GM21423 (cell line): ENCODE data around the gene KIAA0232.

Source experiments
- ATAC-seq: cut with Tn5 transposase; IDR thresholded peaks from one replicate; pipeline ENCODE4 v1.9.1; 2021; ENCODE audit warnings: mild to moderate bottlenecking, moderate library complexity; ENCODE audit not compliant: unreplicated experiment

KIAA0232 gene

DNA sequence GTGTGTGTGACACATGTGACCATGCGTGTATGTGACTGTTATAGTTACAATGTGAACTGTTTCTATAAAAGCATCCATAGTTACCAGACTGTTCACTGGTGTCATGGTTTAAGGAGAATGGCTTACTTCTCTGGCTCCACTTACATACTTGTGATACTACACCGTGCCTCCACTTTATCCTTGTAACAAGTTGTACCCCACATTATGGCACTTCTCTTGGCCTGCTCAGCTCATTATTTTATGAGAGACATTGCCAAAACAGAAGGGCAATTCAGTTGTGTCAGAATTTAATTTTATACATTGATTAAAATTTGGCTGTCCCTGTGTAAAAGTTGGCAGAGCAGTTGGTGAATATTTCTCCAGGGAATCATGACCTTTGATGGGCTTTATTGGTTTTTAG lies 64.7 kb downstream of the KIAA0232 start:
- no peak for ATAC-seq

DNA sequence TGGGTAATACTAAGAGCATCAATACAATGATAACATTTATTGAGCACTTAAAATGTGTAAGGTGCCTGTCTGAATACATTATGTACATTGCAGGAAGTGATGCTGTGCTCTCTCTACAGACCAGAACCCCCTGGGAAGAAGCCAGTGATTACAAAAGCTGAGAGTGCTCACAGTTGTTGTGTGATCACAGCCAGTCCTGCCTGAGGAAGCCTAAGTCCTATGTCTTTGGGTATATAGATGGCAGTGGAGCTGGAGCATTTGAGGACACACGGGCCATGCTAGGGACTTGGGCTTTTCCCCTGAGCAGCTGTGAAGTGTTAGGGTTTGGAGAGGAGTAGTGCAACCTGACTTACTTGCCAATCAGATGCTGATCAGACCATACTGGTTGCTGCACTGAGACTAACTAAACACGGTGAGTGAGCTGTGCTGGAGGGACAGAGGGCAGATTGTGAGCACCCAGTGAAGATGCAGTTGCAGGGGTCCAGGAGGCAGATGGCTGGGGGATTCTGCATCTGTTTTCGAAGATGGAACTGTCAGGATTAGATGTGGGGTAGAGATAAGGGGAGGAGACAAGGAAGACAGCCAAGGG lies 66.3 kb downstream of the KIAA0232 start:
- ATAC-seq: no peak

DNA sequence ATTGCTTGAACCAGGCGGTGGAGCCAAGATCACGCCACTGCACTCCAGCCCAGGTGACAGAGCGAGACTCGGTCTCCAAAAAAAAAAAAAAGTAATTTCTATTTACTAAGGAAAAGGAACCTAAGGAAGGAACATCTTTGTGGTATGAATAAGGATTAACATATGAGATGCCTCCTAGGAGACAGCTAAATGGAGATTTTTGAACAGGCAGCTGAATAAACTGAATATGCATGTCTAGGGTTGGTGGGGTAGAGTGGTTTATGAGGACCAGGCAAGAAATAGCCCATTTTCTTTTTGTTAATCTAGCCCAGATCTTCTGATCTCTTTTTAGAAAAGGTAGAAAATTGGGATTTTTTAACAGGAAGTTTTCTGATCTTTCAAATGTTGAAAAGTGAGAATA lies 67.2 kb downstream of the KIAA0232 start:
- ATAC-seq: no peak

DNA sequence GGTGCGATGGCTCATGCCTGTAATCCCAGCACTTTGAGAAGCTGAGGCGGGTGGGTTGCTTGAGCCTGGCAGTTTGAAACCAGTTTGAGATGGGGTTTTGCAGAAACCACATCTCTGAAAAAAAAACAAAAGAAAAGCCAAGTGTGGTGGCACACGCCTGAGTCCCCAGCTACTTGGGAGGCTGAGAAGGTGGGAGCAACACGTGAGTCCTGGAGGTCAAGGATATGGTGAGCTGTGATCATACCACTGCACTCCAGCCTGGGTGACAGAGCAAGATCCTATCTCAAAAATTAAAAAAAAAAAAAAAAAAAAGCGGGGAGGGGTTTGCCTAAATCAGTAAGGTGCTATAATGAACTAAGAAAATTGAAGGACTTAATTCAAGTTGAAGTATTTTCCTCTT lies 68.9 kb downstream of the KIAA0232 start:
- ATAC-seq: no peak

DNA sequence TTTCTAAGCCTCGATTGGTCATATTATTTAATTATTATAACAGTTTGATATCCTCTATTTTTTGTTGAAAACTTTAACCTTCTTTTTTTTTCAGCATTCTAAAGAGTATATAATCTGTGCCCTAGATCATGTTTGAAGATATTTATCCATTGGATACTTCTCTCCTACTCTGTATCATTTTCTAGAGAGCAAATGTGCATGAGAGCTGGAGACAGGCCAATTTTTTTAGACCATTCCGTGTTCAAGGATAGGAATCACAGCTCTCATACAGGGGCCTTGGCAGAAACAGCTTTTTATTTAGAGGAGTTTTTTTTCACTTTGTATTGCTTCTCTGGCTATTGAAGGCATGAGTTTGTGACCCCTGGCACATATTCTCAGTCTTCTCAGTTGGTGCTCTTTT lies 69.4 kb downstream of the KIAA0232 start:
- no peak for ATAC-seq

DNA sequence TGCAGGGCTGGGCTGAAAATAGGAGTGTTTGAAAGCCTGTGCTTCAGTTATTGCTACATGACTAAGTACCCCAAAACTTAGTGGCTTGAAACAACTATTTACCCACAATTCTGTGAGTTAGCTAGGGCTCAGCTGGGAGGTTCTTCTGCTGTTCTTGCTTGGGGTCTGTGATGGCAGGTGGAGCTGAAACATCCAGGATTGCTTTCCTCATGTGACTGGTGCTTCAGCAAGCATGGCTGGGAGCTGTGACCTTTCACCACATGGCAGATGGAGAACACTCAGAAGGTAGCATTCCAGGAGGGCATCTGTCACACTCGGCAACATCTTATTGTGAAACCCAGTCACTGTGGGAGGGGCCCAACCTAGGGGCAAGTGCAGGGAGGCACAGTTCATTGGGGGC lies 70.1 kb downstream of the KIAA0232 start:
- ATAC-seq: no peak

DNA sequence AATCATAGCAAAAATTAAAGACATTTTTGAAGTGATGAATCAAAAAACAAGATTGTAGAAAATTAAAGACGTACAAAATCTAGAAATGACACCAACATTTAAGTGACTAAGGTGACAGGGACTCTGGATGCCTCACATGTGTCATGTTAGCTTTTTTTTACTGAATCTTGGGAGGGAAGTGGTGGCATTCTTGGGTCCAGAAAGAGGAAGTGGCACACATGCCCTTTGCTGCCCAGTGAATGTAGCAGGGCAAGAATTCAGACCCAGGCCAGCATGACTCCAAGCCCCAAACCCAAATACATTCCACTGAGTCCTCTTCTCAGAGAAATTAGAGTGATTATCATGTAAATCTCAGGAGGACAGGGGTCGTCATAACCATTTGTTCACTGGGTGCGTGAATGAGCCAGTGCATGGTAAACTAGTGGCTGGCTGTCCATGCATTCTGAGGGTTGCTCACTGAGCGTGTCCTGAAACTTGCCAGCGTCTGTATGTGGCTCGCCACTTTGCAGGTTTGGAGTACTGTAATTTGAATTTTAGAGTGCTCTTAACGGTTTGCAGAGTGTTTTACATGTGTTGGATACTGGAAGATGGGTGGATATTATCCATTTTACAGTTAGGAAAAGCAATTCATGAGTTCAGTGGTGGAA lies 71.7 kb downstream of the KIAA0232 start:
- no peak for ATAC-seq

DNA sequence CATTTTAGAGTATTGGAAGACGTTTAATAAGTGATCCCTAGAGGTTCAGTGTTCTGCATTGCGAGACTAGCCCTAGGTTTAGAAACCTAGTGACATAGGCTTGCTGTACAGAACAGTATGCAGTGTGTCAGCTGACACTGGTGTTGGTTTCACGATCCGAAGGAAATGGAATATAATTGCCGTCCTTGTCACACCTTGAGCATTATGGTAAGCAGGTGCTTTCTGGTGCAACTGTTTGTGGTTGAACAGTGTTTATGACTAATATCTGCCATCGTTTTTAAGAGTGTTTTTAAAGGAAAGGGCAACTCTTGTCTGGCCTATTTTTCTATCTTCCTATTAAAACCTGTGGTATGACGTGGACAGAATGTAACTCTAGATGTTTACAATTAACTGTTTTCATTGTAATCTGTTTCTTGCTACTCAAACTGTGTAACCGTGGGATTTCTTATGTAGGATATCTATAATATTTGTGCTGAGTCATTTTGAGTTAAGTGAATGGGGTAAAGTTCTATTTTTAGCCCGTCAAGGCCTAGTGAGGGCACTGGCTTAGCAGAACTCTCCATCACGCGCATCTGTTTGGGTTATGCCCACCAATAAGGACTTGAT lies 73.3 kb downstream of the KIAA0232 start:
- ATAC-seq: peak; percentile 94

DNA sequence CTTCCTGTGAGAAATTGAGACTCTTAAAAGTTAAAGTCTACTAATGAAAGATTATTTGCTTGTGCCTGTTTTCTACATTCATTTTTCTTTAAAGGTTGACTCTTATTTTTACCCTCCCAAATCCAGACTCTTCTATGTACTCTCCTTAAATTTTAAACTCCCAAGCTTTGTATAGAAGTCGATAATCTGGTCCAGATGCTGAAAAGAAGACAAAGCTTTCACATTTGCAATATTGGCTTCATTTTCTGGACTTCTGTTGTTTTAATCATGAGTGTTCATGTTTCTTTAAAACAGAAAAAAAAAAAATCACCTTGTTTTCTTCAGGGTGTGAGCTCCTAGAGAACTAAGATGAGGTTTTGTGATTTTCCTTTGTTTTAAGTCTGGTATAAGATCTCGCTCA lies 73.9 kb downstream of the KIAA0232 start:
- no peak for ATAC-seq

DNA sequence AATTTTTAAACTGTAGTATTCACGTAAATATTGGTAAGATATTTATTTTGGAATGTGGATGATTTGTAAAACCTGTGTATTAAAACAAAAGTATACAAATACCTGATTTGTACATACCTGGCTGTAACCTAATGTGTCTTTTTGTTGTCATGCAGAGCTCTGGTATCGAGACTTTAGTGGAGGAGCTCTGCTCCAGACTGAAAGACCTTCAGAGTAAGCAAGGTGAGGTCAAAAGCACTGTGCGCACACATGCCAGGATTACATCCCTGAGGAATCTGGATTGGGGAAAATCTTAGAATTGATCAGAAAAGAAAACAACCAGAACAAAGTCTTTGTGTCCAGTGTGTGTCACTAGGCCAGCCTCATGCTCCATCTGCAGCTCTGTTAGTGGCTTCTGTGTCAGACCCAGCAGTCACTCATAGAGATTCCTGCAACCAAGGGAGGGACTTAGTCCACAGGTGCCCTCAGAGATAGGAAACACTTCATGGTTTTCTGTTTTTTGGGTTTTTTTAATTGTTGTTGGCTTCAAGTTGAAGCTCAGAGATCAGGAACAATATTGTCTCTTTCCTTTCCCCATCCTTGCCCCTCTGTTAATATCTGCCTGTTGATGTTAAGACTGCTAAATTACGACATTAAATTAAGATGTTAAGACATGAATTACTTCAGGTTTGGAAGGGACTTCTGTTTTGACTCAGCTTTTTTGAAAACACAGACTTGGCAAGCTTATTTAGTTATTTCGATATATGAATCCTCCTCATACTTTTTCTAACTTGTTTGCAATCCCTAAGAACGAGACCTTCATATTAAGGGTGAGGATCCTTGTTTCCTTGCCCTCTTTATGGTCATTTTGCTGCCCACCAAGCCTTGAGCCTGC lies 74.7 kb downstream of the KIAA0232 start:
- ATAC-seq: no peak

DNA sequence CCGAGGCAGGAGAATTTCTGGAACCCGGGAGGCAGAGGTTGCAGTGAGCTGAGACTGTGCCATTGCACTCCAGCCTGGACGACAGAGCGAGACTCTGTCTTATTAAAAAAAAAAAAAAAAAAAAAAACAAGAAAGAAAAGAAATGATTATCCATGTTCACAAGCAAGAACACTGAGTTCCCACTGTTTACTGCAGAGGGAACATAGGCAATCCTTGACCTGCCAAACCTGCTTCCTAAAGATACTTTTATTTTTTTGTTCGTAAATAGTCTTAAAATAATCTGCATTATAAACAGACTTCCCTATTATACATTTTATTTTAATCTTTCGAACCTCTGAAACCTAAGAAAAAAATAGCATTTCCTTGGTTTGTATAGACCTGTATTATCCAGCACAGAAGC lies 76.5 kb downstream of the KIAA0232 start:
- ATAC-seq: no peak

DNA sequence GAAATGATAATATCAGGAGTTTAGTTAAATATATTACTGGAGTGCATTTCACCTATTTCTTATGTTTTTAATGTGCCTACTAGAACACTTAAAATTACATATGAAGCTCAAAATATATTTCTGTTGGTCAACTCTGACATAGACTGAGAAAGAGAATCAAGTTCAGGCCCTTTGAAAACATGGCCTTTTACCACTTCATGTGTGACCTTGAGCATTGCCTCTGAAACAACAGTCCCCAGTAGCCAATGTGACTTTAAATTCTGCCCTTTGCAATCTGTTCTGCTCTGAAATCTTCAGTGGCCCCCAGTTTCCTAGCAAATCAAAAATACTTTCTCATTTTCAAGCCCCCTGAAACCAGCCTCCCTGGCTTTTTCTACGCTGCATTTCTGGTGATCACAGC lies 77.0 kb downstream of the KIAA0232 start:
- ATAC-seq: no peak

DNA sequence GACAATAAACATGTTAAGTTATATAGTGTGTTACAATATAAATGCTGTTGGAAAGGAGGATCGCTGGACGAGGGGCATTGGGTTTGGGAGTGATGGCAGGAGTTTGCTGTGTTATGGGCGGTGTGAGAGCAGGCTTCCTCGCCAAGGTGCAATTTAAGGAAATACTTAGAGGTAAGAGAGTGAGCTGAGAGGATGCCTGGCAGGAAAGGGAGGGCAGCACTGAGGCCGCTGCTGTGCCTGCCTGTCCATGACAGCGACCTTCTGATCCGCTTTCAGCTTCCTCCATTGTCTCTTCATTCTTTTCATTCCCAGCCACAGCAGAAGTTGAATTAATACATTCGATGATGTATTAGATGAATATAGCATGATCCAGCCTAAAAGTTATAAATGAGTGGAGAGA lies 85.9 kb downstream of the KIAA0232 start:
- ATAC-seq: no peak

DNA sequence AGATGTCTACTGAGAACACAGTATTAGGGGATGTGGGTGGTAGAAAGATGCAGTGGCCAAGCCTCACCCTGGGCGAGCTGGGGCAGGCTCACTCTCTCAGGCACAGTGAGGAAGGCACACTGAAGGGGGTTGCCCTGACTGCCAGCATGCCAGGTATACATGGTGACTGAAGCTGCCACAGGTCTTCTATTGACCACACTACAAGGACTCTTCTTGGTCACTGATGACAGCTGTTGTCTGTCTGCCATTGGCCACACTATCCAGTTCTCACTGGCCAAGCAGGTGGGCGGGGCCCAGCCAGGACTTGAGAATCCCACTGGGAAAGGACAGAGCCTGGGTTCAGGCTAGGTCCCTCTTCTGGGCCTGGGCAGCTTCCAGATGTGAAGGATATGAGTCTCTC lies 87.4 kb downstream of the KIAA0232 start:
- no peak for ATAC-seq

DNA sequence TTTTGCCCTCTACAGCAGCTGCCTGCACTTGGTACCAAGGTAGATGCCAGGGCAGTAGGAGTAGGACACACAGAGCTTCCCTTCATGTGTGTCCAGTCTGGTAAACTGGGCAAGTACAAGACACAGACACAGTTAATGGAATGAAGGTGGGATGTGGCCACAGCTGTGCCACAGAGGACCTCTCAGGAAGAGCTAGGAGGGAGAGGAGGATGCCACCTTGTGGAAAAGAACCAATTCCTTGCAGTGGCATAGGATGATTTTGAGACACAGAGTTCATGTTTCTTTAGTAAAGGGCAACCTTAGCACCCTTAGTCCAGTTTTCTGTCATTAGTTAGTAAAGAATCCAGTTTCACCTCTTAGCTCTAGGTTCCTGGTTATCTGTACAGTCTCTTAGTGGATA lies 90.8 kb downstream of the KIAA0232 start:
- no peak for ATAC-seq

DNA sequence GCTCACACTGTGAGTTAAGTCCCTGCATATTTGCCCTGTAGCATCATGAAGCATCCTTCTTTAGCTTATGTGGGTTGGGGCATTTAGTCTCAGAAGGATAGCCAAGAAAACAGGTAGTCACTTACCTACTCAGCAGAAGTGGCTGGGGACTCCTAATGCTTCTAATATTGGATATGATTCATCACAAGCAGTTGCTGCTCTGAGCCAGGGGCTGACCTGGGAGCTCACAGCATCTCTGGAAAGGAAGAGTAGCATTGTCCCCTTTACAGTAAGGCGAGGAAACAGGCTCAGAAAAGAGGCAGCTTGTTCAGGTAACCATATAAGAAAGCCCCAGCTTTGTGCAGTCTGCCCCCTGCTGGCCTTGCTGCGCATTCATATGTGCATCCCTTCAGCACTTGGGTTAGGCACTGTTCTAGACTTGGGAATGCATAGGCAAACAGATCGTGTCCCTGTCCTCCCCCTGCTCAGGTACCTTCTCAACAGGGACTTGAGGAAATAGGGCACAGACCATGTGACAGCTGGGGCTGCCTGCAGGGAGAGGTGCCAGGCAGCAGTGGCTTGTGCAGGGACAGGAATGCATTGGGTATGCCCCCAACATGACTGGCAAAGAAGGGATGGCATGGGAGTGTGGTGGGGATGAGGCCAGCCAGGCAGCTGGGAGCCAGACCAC lies 91.4 kb downstream of the KIAA0232 start:
- peak; percentile 60 for ATAC-seq

DNA sequence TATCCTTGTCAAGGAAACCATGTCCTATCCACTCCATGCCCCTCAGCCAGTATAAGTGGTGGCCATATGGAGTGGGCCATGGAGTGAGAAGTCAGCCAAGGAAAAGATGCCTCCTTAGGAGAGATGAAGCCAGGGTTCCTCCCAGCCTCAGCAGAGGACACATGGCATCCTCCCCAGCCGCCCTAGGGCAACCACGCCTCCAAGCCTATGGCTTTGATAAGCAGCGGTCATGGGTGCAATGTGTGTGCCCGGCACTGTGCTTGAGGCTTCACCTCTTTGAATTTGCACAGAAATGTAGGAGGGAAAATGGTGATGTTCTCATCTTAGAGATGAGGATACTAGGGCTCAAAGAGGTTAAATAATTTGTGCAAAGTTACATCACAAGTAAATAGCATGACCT lies 92.5 kb downstream of the KIAA0232 start:
- no peak for ATAC-seq

DNA sequence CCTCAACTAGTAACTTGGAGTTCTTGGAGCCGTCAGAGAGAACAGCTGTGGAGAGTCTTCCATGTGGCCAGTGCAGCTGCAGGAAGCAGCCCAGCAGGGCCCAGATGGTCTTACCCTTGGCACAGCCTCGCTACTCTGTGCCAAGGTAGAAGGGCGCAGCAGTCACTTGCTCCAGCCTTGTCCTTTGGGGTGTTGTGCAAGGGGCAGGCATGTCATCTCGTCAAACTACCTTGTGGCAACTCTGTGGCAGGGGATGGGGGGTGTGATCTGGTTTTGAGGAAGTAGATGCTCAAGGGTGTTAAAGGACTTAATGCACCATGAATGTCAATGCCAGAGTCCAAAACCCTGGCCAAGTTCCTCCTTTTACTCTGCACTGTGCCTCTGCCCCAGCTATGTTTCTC lies 92.9 kb downstream of the KIAA0232 start:
- no peak for ATAC-seq

DNA sequence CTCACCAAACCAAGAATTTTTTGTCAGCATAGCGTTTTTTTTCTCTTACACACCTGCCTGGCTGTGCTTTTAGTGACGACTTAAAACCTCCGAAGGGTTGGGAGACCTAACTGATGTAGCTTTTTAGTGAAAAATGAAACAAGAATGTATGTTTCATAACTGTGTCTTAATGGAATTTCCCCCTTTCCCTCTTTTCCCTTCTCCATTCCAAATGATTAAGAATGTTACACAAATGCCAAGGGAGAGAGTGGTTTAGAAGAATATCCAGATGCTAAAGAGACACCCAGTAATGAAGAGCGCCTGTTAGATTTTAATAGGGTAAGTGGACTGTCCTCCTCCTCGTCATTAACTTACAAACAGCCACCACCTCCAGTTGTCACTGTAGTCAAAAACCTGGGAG lies 93.9 kb downstream of the KIAA0232 start:
- no peak for ATAC-seq

DNA sequence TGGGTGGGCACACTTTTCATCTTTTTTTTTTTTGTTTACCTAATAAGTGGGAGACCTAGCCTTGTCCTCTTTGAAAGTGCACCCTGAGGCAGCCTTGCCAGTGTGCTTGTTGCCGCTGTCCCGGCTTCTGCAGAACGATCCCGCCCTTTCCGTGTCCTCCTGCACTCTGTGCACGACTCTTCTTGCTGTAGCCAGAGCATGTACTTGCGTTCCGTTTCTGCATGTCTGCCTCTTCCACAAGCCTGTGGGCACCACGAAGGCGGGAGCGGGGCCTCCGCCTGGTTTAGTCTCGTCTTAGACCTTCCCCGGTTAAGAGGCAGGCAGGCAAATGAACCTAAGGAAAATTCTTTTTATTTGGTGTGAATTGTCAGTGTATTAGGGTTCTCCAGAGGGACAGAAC lies 94.5 kb downstream of the KIAA0232 start:
- ATAC-seq: no peak

DNA sequence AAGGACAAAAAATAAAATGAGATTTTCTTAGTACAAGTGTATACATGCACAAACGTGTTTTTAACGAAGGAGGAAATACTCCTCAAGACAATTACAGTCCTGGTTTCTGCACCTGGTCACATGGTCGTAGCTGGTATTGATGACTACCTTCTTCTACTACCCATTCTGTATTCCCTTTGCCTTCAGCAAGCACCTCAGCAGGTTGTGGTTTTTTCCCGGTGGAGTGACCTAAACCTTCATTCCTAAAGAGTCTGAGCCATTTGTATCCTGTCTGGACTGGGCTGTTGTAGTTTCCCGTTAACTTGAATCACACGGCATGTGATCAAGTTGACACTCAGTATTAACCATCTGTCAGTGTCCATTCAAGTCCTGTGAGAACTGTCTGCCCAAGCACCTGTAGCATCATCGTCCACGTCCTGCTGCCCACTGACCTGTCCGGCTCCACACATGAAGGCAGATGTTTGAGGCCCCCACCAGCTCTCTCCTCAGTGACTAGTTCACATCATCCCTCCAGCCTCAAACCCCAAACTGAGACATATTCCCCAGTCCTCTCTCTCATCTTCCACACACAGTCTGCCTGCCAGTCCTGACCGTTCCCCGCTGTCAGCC lies 96.0 kb downstream of the KIAA0232 start:
- ATAC-seq: no peak
